ENCODE measurements around the gene TCL1B.

The TCL1B gene

DNA sequence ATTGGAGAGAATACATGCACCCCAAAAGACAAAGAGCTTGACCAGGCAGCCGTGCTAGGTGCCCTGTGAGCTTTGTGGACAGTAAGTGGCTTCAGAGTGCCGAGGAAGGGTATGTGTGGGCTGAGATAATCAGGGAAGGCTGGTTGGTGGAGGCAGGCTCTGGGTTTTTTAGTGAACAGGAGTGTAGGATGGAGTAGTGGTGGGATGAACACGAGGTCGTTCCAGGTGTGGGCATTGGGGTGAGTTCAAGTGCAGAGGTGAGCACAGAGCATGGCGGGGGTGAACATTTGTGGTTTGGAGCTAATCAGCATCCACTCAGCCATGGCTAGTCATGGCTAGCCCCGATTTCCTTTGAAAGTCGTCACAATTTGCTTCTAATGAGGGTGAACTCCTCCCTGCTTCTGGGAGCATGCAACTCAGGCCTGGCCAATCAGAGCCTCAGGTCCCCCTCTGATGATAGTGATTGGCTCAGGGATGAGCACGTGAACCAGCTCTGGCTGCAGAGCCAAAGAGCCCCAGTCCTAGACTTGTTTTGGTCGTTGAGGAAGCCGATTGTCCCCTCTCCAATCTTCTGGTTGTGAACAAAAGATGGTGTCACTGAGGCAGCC lies 40.7 kb upstream of the TCL1B start:
- no peak for ATAC-seq
- TF ChIP-seq TOX (CRISPR knock-in tag; IDR thresholded peaks at IDR 0.05; ENCODE audit: borderline replicate concordance) (no peak), CREB5 (CRISPR knock-in tag; IDR thresholded peaks at IDR 0.05; ENCODE audit: low read depth) (no peak), GLIS3 (CRISPR knock-in tag; IDR thresholded peaks at IDR 0.05) (no peak), PPARA (CRISPR knock-in tag; IDR thresholded peaks at IDR 0.05; ENCODE audit: borderline replicate concordance) (no peak), BACH2 (CRISPR knock-in tag; IDR thresholded peaks at IDR 0.05; ENCODE audit: borderline replicate concordance) (no peak), OSR1 (CRISPR knock-in tag; IDR thresholded peaks at IDR 0.05) (no peak), ZNF8 (CRISPR knock-in tag; IDR thresholded peaks at IDR 0.05) (no peak), ESRRG (CRISPR knock-in tag; IDR thresholded peaks at IDR 0.05) (no peak), ZFP3 (CRISPR knock-in tag; IDR thresholded peaks at IDR 0.05) (no peak), ISL1 (CRISPR knock-in tag; IDR thresholded peaks at IDR 0.05) (no peak), ZNF70 (CRISPR knock-in tag; IDR thresholded peaks at IDR 0.05) (no peak), ZC3H10 (CRISPR knock-in tag; IDR thresholded peaks at IDR 0.05) (no peak), CSDC2 (CRISPR knock-in tag; IDR thresholded peaks at IDR 0.05) (no peak), RARB (CRISPR knock-in tag; IDR thresholded peaks at IDR 0.05) (no peak), TCF4 (CRISPR knock-in tag; IDR thresholded peaks at IDR 0.05; ENCODE audit: borderline replicate concordance) (no peak), ZNF565 (CRISPR knock-in tag; conservative IDR thresholded peaks at IDR 0.05; ENCODE audit: low read depth) (no peak)
- TF ChIP-seq, protein P1, sequence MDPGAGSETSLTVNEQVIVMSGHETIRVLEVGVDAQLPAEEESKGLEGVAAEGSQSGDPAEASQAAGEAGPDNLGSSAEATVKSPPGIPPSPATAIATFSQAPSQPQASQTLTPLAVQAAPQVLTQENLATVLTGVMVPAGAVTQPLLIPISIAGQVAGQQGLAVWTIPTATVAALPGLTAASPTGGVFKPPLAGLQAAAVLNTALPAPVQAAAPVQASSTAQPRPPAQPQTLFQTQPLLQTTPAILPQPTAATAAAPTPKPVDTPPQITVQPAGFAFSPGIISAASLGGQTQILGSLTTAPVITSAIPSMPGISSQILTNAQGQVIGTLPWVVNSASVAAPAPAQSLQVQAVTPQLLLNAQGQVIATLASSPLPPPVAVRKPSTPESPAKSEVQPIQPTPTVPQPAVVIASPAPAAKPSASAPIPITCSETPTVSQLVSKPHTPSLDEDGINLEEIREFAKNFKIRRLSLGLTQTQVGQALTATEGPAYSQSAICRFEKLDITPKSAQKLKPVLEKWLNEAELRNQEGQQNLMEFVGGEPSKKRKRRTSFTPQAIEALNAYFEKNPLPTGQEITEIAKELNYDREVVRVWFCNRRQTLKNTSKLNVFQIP (CRISPR knock-in tag; IDR thresholded peaks at IDR 0.05; ENCODE audit: borderline replicate concordance, low read depth): no peak

GRCh38 chr14:95647926-95648325 lies 38.3 kb upstream of the TCL1B start:
- TF ChIP-seq TOX (CRISPR knock-in tag; IDR thresholded peaks at IDR 0.05; ENCODE audit: borderline replicate concordance) (no peak), ZFP3 (CRISPR knock-in tag; IDR thresholded peaks at IDR 0.05) (no peak), ARNTL (CRISPR knock-in tag; IDR thresholded peaks at IDR 0.05; ENCODE audit: borderline replicate concordance, low read depth) (no peak), ZNF565 (CRISPR knock-in tag; conservative IDR thresholded peaks at IDR 0.05; ENCODE audit: low read depth) (no peak), GLIS3 (CRISPR knock-in tag; IDR thresholded peaks at IDR 0.05) (no peak), BACH2 (CRISPR knock-in tag; IDR thresholded peaks at IDR 0.05; ENCODE audit: borderline replicate concordance) (no peak), RARB (CRISPR knock-in tag; IDR thresholded peaks at IDR 0.05) (no peak), TCF4 (CRISPR knock-in tag; IDR thresholded peaks at IDR 0.05; ENCODE audit: borderline replicate concordance) (no peak), ZFP30 (CRISPR knock-in tag; IDR thresholded peaks at IDR 0.05) (no peak), TSHZ2 (CRISPR knock-in tag; IDR thresholded peaks at IDR 0.05) (no peak), SNAI2 (CRISPR knock-in tag; IDR thresholded peaks at IDR 0.05) (no peak)
- TF ChIP-seq, protein P2, sequence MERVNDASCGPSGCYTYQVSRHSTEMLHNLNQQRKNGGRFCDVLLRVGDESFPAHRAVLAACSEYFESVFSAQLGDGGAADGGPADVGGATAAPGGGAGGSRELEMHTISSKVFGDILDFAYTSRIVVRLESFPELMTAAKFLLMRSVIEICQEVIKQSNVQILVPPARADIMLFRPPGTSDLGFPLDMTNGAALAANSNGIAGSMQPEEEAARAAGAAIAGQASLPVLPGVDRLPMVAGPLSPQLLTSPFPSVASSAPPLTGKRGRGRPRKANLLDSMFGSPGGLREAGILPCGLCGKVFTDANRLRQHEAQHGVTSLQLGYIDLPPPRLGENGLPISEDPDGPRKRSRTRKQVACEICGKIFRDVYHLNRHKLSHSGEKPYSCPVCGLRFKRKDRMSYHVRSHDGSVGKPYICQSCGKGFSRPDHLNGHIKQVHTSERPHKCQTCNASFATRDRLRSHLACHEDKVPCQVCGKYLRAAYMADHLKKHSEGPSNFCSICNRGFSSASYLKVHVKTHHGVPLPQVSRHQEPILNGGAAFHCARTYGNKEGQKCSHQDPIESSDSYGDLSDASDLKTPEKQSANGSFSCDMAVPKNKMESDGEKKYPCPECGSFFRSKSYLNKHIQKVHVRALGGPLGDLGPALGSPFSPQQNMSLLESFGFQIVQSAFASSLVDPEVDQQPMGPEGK (CRISPR knock-in tag; IDR thresholded peaks at IDR 0.05; ENCODE audit: borderline replicate concordance): no peak
- no peak for ATAC-seq

GRCh38 chr14:95649230-95649629 lies 37.0 kb upstream of the TCL1B start:
- ATAC-seq: no peak
- TF ChIP-seq GLIS3 (CRISPR knock-in tag; IDR thresholded peaks at IDR 0.05): no peak
- TF ChIP-seq ESRRG (CRISPR knock-in tag; IDR thresholded peaks at IDR 0.05): no peak
- no peak for TF ChIP-seq BACH2 (CRISPR knock-in tag; IDR thresholded peaks at IDR 0.05; ENCODE audit: borderline replicate concordance)
- TF ChIP-seq ZFP3 (CRISPR knock-in tag; IDR thresholded peaks at IDR 0.05): no peak
- no peak for TF ChIP-seq SNAI2 (CRISPR knock-in tag; IDR thresholded peaks at IDR 0.05)
- TF ChIP-seq, protein P1 (CRISPR knock-in tag; IDR thresholded peaks at IDR 0.05; ENCODE audit: borderline replicate concordance, low read depth): no peak
- TF ChIP-seq, protein P3, sequence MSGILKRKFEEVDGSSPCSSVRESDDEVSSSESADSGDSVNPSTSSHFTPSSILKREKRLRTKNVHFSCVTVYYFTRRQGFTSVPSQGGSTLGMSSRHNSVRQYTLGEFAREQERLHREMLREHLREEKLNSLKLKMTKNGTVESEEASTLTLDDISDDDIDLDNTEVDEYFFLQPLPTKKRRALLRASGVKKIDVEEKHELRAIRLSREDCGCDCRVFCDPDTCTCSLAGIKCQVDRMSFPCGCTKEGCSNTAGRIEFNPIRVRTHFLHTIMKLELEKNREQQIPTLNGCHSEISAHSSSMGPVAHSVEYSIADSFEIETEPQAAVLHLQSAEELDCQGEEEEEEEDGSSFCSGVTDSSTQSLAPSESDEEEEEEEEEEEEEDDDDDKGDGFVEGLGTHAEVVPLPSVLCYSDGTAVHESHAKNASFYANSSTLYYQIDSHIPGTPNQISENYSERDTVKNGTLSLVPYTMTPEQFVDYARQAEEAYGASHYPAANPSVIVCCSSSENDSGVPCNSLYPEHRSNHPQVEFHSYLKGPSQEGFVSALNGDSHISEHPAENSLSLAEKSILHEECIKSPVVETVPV (CRISPR knock-in tag; IDR thresholded peaks at IDR 0.05): no peak
- TF ChIP-seq CSDC2 (CRISPR knock-in tag; IDR thresholded peaks at IDR 0.05): no peak
- no peak for TF ChIP-seq OSR1 (CRISPR knock-in tag; IDR thresholded peaks at IDR 0.05)
- no peak for TF ChIP-seq TCF4 (CRISPR knock-in tag; IDR thresholded peaks at IDR 0.05; ENCODE audit: borderline replicate concordance)
- no peak for TF ChIP-seq PPARA (CRISPR knock-in tag; IDR thresholded peaks at IDR 0.05; ENCODE audit: borderline replicate concordance)
- TF ChIP-seq, protein P2 (CRISPR knock-in tag; IDR thresholded peaks at IDR 0.05; ENCODE audit: borderline replicate concordance): no peak
- no peak for TF ChIP-seq TOX (CRISPR knock-in tag; IDR thresholded peaks at IDR 0.05; ENCODE audit: borderline replicate concordance)
- TF ChIP-seq ZNF70 (CRISPR knock-in tag; IDR thresholded peaks at IDR 0.05): no peak

Data from SK-N-SH treated with all-trans-retinoic acid at 6 μM for 48 hours (cell line).